ENCODE results near the gene CIRBP.

Gene CIRBP

GRCh38 chr19:1259876-1260748 lies 9.0 kb upstream of the CIRBP start:
- TF ChIP-seq CTCF (IDR thresholded peaks at IDR 0.05; ENCODE audit: extremely low read depth, missing control alignments) = no peak
- peak; percentile 65 for DNase-seq (ENCODE audit: low spot score)

GRCh38 chr19:1260749-1261537 lies 8.2 kb upstream of the CIRBP start:
- no peak for TF ChIP-seq CTCF (IDR thresholded peaks at IDR 0.05; ENCODE audit: extremely low read depth, missing control alignments)
- DNase-seq (ENCODE audit: low spot score) = peak; percentile 98

- TF ChIP-seq CTCF (IDR thresholded peaks at IDR 0.05; ENCODE audit: extremely low read depth, missing control alignments) = no peak
- no peak for DNase-seq (ENCODE audit: low spot score)
Measured at GRCh38 chr19:1261538-1261797, 7.7 kb upstream of the CIRBP start.

GRCh38 chr19:1261798-1262622 lies 7.1 kb upstream of the CIRBP start:
- no peak for DNase-seq (ENCODE audit: low spot score)
- no peak for TF ChIP-seq CTCF (IDR thresholded peaks at IDR 0.05; ENCODE audit: extremely low read depth, missing control alignments)

GRCh38 chr19:1262623-1263123 lies 6.5 kb upstream of the CIRBP start:
- TF ChIP-seq CTCF (IDR thresholded peaks at IDR 0.05; ENCODE audit: extremely low read depth, missing control alignments) = no peak
- DNase-seq (ENCODE audit: low spot score) = no peak

- no peak for TF ChIP-seq CTCF (IDR thresholded peaks at IDR 0.05; ENCODE audit: extremely low read depth, missing control alignments)
- no peak for DNase-seq (ENCODE audit: low spot score)
Measured at GRCh38 chr19:1263188-1263587, 5.9 kb upstream of the CIRBP start.

Measured in GM20000 (cell line).